Measurements from ENCODE around the gene RRAGC. TPM values are rescaled to one million over a fixed set of nuclear protein-coding genes. Genes with fewer than 3 reads are reported as not detected.

The RRAGC gene, protein sequence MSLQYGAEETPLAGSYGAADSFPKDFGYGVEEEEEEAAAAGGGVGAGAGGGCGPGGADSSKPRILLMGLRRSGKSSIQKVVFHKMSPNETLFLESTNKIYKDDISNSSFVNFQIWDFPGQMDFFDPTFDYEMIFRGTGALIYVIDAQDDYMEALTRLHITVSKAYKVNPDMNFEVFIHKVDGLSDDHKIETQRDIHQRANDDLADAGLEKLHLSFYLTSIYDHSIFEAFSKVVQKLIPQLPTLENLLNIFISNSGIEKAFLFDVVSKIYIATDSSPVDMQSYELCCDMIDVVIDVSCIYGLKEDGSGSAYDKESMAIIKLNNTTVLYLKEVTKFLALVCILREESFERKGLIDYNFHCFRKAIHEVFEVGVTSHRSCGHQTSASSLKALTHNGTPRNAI
- 81.3 TPM for total RNA-seq
- long read RNA-seq, transcript RRAGC-201 (7 exons, 2,732 nt), result major isoform, 6 of 15 reads
- long read RNA-seq, partial matches to known transcripts, result 0 of 15 reads
- long read RNA-seq, other reads (novel, unspliced or antisense), result 9 of 15 reads

DNA sequence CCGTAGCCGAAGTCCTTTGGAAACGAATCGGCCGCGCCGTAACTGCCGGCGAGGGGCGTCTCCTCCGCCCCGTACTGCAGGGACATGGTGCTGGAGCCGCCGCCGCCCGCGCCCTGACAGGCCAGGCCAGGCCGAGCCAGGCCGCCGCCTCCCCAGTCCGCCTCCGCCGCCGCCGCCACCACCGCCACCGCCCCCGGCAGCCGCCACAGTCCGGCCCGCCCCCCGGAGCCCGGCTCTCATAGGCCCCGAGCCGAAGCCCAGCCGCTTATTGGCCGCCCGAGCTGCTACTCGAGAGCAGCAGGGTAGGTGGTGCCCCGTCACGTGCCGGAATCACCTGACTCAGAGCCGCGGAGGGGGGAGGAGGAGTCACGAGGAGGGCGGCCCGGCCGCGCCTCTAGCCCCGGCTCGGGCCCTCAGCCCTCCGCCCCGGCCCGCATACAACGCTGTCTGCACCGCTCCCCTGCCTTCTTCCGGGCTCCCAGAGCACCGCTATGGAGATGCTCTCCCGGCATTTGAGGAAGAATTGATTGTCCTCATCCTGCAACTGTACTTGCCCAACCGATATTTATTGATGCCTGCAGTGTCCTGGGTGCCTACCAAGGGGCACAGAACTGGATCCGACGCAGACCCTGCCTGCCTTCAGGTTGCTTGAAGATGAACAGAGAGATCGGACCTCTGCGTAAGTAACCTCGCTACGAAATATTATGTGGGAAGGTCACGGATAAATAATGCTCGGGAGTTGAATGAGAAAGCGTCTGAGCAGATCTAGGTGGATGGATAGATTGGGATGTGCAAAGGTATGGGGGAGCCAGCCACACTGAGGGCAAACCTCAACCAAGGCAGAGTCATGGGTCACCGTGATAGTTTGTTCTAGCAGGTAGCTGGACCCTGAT is at the start of gene RRAGC:
Gene RRAGC (minus strand): TSS at position 212 of the 893 bp plus-strand sequence. CDS start 126 bp downstream, at position 86.
- peak; percentile 100 for DNase-seq (ENCODE audit: low spot score)

DNA sequence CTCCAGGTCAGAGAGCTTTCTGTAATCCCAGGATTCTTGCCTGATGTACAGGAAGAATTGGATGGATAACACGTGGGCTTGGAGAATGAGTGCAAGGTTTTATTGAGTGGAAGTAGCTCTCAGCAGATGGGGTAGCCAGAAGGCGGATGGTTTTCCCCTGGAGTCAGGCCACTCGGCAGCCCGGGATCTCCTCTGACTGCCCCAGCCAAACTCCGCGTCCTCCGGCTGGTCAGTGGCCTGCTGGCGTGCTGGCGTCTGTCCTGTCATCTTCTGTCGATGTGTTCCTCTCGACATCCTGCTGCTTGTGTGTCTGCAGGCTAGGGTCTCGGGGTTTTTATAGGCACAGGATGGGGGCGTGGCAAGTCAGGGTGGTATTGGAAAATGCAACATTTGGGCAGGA is 49.2 kb upstream of the RRAGC start:
- DNase-seq (ENCODE audit: low spot score), result no peak

DNA sequence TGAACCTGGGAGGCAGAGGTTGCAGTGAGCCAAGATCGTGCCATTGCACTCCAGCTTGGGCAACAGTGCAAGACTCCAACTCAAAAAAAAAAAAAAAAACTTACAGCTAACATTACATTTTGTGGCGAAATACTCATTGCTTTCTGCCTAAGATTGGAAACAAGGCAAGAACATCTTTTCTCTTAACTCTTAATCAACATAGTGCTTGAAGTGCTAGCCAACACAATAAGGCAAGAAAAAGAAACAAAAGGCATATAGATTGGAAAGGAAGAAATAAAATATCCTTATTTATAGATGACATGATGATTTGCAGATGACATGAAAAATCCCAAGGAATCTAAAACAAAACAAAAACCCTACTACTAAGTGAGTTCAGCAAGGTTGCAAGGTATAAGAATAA is 46.4 kb upstream of the RRAGC start:
- no peak for DNase-seq (ENCODE audit: low spot score)

DNA sequence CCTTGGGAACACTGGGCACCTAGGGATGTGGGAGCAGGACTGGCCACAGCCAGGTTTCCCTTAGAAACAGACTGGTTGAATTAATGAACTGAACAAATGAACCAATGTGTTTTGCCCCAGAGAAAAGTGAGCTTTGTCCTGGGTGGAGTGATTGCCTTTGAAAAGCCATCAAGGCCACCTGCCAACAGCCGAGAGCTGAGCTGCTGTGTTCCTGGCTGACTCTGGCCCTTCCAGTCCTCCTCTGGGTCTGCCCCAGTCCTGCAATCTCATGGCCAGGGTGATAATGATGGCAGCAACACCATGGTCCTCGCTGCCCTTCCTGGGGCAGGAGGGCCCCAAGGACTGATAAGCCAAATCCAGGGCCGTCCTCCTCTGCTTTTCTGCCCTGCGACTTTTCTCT is 40.0 kb upstream of the RRAGC start:
- no peak for DNase-seq (ENCODE audit: low spot score)

DNA sequence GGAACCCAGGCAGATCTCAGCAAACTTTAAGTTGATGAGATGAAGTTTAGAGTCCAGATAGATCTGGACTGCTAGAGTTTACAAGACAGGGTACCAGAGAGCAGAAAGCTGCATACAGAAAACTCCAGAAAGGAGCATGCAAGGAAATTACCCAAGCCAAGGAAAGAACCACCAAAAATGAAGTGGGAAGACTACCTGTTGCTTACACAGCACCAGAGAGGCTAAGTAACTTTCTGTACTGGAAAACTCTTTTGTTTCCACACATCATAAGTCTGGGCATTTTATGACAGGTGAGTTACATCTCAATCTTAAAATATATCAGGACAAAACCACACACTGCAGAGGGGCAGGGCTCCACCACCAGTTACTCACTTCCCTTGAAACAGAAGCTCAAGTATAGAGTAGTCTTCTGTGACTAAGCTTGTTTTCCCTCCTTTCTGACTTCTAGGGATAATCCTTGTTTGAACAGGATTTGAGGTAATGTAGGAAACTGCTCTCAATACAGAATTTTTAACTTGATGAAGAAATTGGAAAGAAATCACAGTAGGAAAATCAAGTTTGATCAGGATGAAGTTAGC is 39.2 kb upstream of the RRAGC start:
- no peak for DNase-seq (ENCODE audit: low spot score)

DNA sequence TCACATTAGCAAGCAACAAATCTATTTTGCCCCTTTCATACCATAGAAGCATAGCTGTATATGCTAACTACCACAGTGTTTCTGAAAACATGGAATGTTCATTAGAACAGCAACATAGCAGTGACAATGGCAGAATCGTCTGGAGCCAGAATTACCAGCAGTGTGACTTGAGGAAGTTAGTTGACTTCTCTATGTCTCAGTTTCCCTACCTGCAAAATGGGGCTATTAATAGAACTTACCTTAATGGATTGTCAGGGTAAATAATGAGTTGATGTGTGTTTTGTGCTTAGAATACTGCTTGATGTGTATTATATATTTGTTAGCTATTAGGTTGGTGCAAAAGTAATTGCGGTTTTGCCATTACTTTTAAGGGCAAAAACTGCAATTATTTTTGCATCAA is 36.6 kb upstream of the RRAGC start:
- DNase-seq (ENCODE audit: low spot score), result no peak

DNA sequence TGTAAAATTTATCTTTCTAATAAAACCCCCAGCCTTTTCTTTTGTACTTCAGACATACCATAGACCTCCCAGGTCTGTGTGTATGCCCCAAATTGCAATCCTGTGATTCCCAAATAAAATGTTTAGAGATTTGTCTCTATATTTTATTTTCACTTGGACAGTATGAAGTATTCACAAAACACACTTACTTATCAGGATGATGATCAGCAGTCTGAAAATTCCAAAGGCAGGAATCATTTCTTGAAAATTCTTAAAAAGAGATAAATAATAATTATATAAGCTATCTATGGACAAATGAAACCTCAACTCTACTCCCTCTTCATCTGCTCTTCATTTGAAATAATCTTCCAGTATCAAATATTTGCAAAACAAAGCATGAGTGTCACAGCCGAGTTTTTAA is 33.4 kb upstream of the RRAGC start:
- DNase-seq (ENCODE audit: low spot score), result no peak

DNA sequence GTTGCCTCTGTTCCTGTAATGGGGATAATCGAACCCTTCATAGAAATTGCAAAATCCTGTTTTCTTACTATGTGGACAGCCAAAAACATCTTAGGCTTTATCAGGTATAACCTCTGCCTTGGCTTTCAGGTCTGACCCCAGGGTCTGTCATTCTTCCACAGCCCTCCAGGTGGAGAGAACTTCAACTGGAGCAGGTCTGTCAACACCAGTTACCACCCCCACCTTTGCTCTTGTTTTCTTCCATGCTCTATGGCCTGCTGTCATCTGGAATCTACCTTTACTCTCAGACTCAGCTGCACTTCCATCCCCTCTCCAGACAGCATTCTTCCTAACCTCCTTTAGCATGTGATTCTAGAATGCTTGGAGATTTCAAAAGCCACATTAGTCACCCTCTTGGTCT is 32.2 kb upstream of the RRAGC start:
- no peak for DNase-seq (ENCODE audit: low spot score)

DNA sequence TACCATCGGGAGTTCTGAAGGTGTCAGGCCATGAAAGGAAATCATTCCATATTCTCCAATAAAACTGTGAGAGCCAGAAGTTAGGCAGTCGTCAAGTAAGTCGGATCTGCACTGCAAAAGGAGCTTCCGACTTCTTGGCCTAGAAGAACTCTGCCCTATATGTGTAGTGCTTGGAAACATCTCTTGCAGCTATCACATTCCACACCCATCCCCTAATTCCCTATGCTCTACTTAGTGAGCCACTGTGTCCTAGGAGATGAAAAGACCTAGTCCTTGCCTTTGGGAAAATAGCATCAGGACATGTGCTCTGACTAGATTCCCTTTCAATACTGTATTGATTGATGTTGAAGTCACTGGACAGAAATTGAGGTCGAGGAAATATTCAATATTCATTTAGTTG is 30.0 kb upstream of the RRAGC start:
- DNase-seq (ENCODE audit: low spot score), result no peak

DNA sequence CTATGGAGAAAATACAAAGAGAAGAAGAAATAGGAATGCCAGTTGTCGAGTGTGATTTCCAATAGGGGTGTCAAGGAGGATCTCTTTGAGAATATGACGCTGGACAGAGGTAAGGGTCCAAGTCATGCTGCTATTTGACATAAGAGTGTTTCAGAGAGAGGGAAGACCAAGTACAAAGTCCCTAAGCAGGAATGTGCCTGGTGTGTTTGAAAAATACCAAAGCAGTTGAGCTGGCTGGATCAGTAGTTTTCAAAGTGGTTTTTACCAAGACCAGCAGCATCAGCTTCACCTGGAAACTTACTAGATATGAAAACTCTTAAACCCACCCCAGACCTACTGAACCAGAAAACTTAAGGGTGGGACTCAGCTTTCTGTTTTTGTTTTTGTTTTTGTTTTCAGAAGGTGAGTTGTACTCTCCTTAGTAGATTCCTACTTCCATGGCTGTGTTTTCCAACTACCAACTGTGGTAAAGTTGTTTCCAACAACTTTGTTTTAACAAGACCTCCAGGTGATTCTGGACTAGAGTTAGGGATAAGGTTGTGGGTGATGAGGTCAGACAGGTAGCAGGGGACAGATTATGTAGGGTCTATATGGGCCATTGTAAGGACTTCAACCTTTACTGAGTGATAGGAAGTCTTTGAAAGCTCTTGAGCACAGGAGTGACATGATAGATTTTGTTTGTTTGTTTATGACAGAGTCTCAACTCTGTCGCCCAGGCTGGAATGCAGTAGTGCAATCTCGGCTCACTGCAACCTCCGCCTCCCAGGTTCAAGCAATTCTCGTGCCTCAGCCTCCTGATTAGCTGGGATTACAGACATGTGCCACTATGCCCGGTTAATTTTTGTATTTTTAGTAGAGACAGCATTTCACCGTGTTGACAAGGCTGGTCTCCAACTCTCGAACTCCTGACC is 29.1 kb upstream of the RRAGC start:
- DNase-seq (ENCODE audit: low spot score), result no peak

DNA sequence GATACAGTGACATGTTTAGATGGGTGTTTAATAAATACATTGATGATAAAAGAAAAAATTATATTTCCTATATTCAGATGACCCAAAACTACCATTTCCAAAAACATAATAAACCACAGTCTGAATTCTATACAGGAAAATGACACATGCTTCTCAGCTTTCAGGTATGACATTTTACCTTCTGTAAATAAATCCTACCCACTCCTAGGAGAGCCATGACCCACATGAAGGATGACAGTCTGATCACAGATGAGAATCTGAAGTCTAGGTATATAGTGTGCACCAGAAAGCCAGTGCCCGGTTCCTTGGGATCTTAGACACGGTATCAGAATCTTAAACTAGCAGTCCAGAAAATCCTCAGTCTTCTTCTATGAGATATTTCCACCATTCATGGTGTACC is 25.5 kb upstream of the RRAGC start:
- DNase-seq (ENCODE audit: low spot score), result no peak

DNA sequence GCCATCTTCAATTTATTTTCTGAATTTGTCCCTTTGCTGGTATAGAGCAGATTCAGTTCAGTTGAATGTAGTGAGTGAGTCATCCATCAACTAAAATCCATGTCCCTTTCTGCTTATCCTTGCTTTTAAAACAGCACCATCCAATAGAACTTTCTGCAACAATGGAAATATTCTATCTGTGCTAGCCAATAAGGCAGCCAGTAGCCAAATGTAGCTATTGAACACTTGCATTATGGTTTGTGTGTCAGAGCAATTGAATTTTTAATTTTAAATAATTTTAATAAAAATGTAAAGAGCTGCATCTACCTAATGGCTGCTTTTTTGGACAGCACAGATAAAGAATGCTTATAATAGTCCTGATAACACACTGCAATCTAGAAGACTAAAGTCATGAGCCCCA is 21.9 kb upstream of the RRAGC start, which contains the start of gene GJA9:
Gene GJA9 (minus strand): TSS at position 101 of the 400 bp plus-strand sequence. CDS start 5,489 bp downstream, outside the sequence.
- no peak for DNase-seq (ENCODE audit: low spot score)

DNA sequence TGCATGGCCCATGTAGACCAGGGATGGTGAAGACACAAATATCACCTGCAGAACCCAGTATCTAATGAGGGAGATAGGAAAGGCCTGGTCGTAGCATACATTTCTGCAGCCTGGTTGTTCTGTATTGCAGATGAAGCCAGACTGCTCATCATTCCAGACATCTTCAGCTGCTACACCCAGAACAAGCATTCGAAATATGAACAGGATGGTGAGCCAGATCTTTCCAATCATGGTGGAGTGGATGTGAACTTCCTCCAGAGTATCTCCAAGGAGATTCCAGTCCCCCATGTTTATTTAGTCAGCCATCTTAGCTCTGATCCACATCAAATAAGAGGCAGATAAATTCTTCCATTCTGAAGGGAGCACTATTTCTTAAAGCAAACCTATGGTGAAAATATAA is 16.2 kb upstream of the RRAGC start:
- DNase-seq (ENCODE audit: low spot score), result no peak

DNA sequence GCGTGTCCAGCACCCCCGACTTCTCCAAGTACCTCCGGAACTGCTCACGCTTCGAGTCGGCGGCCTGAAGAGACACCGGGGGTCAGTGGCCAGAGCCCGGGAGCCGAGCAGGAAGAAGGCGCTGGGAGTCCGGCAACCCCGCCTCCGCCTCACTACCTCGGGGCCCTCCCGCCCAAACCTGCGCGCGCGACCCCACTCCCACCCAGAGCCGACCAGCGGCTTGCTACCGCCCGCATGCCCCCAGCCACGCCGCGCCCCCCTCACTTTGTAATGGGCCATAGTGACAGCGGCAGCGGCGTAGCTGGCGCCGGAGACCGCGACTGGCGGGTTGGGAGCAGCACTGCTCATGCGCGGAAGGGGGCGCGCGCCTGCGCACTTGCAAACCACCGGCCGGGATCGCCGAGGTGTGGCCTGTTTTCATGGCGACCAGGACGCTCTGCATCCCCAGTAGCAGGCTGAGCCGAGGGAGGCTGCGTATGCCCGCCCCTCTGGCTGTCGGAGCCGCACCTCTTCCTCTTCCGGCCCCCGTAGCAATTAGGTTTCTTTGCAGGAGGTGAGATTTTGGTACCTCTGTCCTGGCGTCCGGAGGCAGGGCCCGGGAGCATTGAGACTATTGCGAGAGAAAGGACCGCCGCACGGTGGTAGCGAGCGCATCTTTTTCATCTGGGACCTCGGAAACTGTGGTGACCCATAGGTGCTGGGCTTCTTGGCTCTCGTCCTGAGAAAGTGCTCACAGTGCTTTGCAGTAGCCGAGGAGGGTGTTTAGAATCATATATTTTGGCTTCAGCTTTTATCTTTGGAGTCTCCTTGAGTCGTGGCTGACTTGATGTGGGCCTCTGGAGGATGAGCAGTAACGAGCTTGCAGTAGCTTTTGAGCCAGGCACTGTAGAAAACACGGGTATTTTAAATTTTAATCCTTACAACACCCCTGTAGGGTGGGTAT is 13.7 kb upstream of the RRAGC start, which contains the start of gene MYCBP:
Gene MYCBP (minus strand): TSS at position 322 of the 943 bp plus-strand sequence. CDS start 43 bp downstream, at position 279.
- peak; percentile 99 for DNase-seq (ENCODE audit: low spot score)

DNA sequence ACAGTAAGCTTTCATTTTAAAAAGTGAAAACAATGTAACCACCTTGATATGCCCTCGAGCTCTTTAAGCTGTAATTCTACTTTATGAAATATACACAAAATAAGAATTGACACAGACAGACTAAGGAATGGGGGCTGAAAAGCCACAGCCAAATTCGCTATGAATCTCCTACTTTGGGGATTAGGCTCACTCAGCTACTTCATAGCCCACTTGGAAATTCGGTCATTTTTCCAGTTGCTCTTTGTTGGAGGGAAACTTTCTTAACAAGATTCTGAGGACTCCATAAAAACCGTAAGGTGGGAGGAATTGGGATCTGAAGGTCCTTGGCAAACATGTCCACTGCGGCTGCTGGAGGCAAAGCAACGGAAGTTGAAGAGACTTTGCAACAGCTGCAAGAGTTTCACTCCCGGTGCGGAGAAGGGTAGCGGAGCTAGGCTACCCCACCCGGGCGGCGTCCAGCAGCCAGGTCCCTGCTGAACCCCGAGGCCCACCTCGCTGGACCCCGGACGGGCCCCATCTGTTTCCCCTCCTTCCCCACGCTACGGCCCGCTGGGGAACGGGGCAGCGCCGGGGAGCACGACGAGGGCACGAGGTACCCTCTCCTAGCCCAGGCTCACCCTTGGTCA is 12.9 kb upstream of the RRAGC start:
- DNase-seq (ENCODE audit: low spot score), result no peak

DNA sequence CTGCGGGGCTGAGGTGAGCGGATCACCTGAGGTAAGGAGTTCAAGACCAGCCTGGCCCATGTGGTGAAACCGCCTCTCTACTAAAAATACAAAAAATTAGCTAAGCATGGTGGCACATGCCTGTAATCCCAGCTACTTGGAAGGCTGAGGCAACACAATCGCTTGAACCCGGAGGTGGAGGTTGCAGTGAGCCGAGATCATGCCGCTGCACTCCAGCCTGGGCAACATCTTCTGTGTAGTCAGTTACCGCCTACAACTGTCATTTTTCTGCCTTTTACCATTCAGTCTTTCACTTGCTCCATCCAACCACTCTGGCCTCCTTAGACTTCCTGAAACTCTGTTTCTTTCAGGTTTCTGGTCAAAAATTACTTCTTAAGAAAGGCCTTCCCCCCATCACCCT is 11.4 kb upstream of the RRAGC start:
- DNase-seq (ENCODE audit: low spot score), result no peak

DNA sequence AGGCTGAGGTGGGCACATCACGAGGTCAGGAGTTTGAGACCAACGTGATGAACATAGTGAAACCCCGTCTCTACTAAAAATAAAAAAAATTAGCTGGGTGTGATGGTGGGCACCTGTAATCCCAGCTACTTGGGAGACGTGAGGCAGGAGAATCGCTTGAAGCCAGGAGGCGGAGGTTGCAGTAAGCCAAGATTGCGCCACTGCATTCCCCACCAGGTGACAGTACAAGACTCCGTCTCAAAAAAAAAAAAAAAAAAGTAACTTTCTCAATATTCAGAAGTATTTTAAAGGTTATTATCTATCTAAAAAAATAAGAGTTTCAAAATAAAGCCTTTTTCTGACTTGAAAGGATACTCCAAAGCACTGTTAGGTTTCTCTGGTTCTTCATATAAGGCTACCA is 7.6 kb upstream of the RRAGC start:
- no peak for DNase-seq (ENCODE audit: low spot score)

DNA sequence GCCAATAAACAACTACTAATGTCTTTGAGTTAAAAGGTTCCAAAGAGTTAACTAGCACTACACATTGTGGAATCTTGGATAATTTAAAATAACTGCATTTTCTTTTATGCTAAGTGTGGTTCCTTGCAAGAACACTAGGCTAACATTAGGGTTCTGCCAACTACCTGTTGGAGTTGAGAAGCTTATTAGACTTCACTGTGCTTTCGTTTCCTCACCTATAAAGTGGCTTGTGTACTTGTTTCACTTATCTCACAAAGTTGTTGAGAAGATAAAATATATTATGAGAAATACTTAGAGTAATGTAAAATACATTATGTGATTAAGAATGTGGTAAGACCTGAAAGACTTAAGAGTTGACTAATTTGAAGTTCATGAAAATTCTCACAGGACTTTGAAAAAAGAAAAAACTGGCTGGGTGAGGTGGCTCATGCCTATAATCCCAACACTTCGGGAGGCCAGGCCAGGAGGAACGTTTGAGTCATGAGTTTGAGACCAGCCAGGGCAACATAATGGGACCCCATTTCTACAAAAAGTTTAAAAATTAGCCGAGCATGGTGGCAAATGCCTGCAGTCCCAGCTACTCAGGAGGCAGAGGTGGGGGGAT is 5.6 kb upstream of the RRAGC start:
- DNase-seq (ENCODE audit: low spot score), result no peak

DNA sequence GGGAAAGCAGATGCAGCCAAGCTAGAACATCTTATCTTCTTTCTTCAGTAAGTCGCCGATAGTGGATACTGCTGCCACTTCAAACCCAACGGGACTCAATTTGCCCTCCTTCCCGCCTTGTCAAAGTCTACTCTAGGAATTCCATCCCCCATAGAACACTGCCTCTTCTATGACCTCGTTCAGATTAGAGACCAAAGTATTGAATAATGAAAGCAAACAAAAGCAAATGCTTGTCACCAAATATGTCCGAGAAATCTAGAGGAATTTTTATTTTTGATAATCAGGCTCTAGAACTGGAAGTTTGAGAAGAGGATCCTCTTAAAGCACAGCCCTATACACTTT is 853 bp upstream of the RRAGC start:
- DNase-seq (ENCODE audit: low spot score), result no peak

All from mesenteric fat pad (tissue), 1 donor.